ENCODE measurements around the gene LRRC66.

The LRRC66 gene

GRCh38 chr4:51999250-51999649 is 20.9 kb downstream of the LRRC66 start:
- no peak overlapping the region for H3K27ac ChIP-seq
- TF ChIP-seq CTCF (conservative IDR thresholded peaks at IDR 0.05): no peak

DNA sequence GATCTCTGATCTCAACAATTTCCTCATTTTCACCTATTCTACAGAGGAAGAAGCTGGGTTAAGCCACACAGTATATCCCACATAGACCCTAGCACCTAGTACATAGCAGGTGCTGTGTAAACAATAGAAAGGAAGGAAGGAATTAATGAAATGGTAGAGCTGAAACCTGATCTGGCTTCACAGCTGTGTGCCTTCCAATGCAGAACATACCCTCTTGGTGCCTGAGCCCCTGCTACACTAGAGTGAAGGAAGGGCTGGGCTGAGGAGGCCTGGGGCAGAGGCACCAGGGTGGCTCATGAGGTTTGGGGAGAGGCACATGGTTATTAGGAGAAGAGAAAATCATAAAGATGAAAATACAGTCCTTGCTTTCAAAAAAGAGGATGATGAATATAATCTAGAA is 21.3 kb downstream of the LRRC66 start:
- no peak overlapping the region for H3K27ac ChIP-seq
- TF ChIP-seq CTCF (conservative IDR thresholded peaks at IDR 0.05): no peak

DNA sequence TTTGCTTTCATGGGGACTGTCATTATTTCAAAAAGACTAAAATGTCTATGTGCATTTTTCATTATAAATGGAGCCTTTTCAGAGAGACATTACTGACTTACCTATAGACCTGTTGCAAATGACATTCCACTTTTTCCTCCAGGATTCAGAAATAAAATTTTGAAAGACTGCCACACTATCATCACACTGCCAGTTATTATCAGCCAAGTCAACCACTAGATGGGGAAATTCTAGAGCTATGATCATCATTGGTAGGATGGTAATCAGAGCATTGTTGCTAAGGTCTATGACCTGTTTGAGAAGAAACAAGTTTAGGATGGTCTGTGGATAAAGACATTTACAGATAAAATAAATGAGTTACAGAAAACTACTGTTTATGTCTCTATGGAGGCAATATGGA is 22.5 kb downstream of the LRRC66 start:
- peak; percentile 29 for TF ChIP-seq CTCF (conservative IDR thresholded peaks at IDR 0.05)
- H3K27ac ChIP-seq: no peak overlapping the region

DNA sequence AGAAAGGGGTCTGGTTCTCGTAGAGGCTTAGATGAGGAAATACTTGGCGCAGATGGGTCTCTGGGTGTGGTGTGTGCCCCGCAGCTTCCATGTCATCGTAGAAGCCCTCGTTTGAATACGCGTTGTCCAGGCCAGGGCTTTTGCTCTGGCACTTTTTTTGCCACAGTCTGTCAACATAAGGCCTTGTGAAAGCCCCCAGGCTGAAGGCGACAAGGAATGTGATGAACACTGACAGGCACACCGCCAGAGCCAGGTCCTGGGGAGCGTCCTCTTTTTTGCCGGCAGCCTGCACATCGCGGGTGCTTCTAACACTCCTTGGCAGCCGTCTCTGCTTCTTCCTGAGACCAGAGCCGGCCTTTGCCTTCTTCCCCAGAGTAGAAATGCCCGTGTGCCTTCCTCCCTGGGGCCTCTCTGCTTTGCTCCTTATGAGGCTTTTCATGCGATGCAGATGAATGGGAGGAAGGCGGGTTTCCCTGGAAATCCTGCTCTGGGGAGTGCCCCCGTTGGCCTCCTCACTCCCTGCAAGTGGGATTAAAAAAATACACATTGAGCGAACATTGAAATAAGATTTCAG is 24.4 kb downstream of the LRRC66 start:
- no peak for TF ChIP-seq CTCF (conservative IDR thresholded peaks at IDR 0.05)
- H3K27ac ChIP-seq: no peak overlapping the region

GRCh38 chr4:51965862-51966261 is 54.3 kb downstream of the LRRC66 start:
- H3K27ac ChIP-seq: no peak overlapping the region
- no peak for TF ChIP-seq CTCF (conservative IDR thresholded peaks at IDR 0.05)

DNA sequence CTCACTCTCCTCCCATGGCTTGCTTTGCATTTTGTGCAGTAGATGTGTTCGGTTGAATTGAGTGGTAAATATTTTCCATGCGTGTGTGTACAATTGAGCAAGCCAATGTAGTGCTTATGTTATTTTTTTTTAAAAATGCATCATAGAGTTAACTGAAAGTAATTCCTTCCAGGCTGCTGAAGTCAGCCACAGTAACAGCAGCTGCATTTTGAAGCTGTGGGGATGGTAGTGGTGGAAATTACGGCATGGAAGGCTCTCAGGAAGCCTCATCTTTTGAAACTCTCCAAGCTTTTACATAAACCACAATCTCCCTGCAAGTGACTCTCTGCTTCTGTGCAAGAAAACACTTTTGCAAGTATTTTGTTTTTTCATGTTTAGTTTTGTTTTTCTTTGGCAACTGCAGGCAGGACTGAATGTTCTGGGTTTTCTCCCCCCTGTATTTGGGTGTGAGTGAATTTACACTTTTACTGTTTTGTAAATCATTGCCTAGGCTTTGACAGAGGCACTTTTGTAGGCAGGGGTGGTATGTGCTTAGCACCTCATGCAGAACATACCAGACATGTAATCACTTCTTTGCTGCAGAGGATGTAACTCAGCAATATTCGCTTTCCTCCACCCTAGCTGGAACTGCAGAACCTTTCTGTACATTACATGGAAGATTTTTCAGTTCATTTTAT is 56.2 kb downstream of the LRRC66 start:
- no peak for TF ChIP-seq CTCF (conservative IDR thresholded peaks at IDR 0.05)

GRCh38 chr4:51960486-51960885 is 59.7 kb downstream of the LRRC66 start:
- no peak overlapping the region for H3K27ac ChIP-seq
- TF ChIP-seq CTCF (conservative IDR thresholded peaks at IDR 0.05): no peak

More for the DNA sequence above, 56.2 kb downstream of the LRRC66 start:
- no peak overlapping the region for H3K27ac ChIP-seq
